A673 (cell line): ENCODE measurements around the gene OXNAD1. TPM values are rescaled to one million over a fixed set of nuclear protein-coding genes. Genes with fewer than 3 reads are reported as not detected.

Source experiments
- BruUV-seq: library from RNA; stranded (reverse); fragments of 400-500 nt; replicated peaks from 2 replicates; lab custom pipeline; 2021; lab: Mats Ljungman, UMichigan
- CTCF ChIA-PET: fragments of 300-600 bp; sonication (Branson Sonifier 250); formaldehyde crosslinking; loops from one replicate; lab custom pipeline; 2022; ENCODE audit warnings: antibody characterized with exemption; lab: Charles Lee
- POLR2A ChIA-PET: fragments of 300-600 bp; sonication (Branson Sonifier 250); formaldehyde crosslinking; loops from one replicate; lab custom pipeline; 2022; ENCODE audit warnings: antibody characterized with exemption; ENCODE audit not compliant: low non-redundant PET; lab: Charles Lee
- DNase-seq: peaks from one replicate; pipeline ENCODE4 v3.0.0-alpha.2; 2015; ENCODE audit warnings: low spot score
- H3K27ac ChIP-seq: fragments of 200-600 bp; sonication (generic); 2 replicates; pipeline ENCODE4 v1.5.1; 2016; ENCODE audit warnings: mixed run types, low read depth, mild to moderate bottlenecking, mixed read lengths, antibody characterized with exemption, low read length; ENCODE audit not compliant: poor library complexity, severe bottlenecking
- H3K27me3 ChIP-seq: fragments of 200-600 bp; sonication (generic); replicated peaks from 2 replicates; pipeline ENCODE4 v1.6.1; 2017; ENCODE audit warnings: mixed run types, low read depth, mild to moderate bottlenecking, mixed read lengths, antibody characterized with exemption, low read length; ENCODE audit not compliant: insufficient read depth, poor library complexity
- H3K36me3 ChIP-seq: fragments of 200-600 bp; sonication (generic); 2 replicates; pipeline ENCODE4 v1.6.1; 2016; ENCODE audit warnings: mixed run types, mild to moderate bottlenecking, mixed read lengths, antibody characterized with exemption, low read length; ENCODE audit not compliant: insufficient read depth, poor library complexity, severe bottlenecking
- H3K4me1 ChIP-seq: fragments of 200-600 bp; sonication (generic); 2 replicates; pipeline ENCODE4 v1.6.1; 2017; ENCODE audit warnings: mixed run types, mild to moderate bottlenecking, mixed read lengths, antibody characterized with exemption, low read length; ENCODE audit not compliant: insufficient read depth, poor library complexity, severe bottlenecking
- H3K4me3 ChIP-seq: fragments of 200-600 bp; sonication (generic); 2 replicates; pipeline ENCODE4 v1.5.1; 2016; ENCODE audit warnings: low read depth, mixed run types, mild to moderate bottlenecking, mixed read lengths, low read length; ENCODE audit not compliant: poor library complexity, severe bottlenecking
- H3K9me3 ChIP-seq: fragments of 200-600 bp; sonication (generic); 2 replicates; pipeline ENCODE4 v1.6.1; 2016; ENCODE audit warnings: mixed run types, low read depth, mild to moderate bottlenecking, mixed read lengths, antibody characterized with exemption, low read length; ENCODE audit not compliant: poor library complexity, severe bottlenecking
- CTCF ChIP-seq: fragments of 300-800, 200-600 bp; sonication (generic); conservative IDR thresholded peaks from 2 replicates; pipeline ENCODE4 v1.5.1; 2017; ENCODE audit warnings: low read depth, mild to moderate bottlenecking, antibody characterized with exemption, low read length, moderate library complexity, mixed read lengths
- EZH2 ChIP-seq: fragments of 200-600 bp; sonication (generic); IDR thresholded peaks from 2 replicates; pipeline ENCODE4 v1.6.1; 2017; ENCODE audit warnings: borderline replicate concordance, low read depth, mild to moderate bottlenecking, mixed read lengths, antibody characterized with exemption, low read length; ENCODE audit not compliant: poor library complexity, severe bottlenecking
- intact Hi-C: fragments of 100-400 bp; cut with micrococcal nuclease; formaldehyde crosslinking; loops from one replicate; pipeline ENCODE4 v1.10.0; 2022; ENCODE audit not compliant: unreplicated experiment
- total RNA-seq: library from RNA; stranded (reverse); gene quantifications from 2 replicates; pipeline ENCODE4 v1.2.3, GENCODE V29; 2021

Gene OXNAD1
- total RNA-seq, 1 experiment from 2014 or later: 21.5 TPM

GRCh38 chr3:16272588-16272987 is 7.6 kb downstream of the OXNAD1 start:
- Histone ChIP-seq H3K36me3 (peaks cover 29% of the 10 kb centered on the region), H3K27ac (no peak overlapping the region), H3K27me3 (no peaks in the 10 kb centered on the region), H3K9me3 (no peaks in the 10 kb centered on the region), H3K4me3 (no peak overlapping the region), H3K4me1 (no peaks in the 10 kb centered on the region)
- no peak for DNase-seq
- no peak for TF ChIP-seq CTCF
- TF ChIP-seq EZH2: no peak
- no TSS peak for BruUV-seq
- intact Hi-C loops: no loop called here
- POLR2A ChIA-PET: no interaction called here
- CTCF ChIA-PET: interaction anchor here (0.6 kb wide), 1 partner anchor 282 kb away, joined by 4 read pairs; no protein-coding TSS in a partner anchor

GRCh38 chr3:16273867-16274266 is 8.9 kb downstream of the OXNAD1 start:
- Histone ChIP-seq H3K36me3 (peaks cover 29% of the 10 kb centered on the region), H3K4me1 (no peaks in the 10 kb centered on the region), H3K9me3 (no peaks in the 10 kb centered on the region), H3K4me3 (no peak overlapping the region), H3K27ac (no peak overlapping the region), H3K27me3 (no peaks in the 10 kb centered on the region)
- no peak for DNase-seq
- ChIA-PET POLR2A (no interaction called here), CTCF (no interaction called here)
- intact Hi-C loops: no loop called here
- no peak for TF ChIP-seq EZH2
- no peak for TF ChIP-seq CTCF
- no TSS peak for BruUV-seq

- H3K36me3 ChIP-seq: peaks cover 7% of the 10 kb centered on the region
- ChIA-PET CTCF (no interaction called here), POLR2A (no interaction called here)
- no TSS peak for BruUV-seq
- H3K4me3 ChIP-seq: no peak overlapping the region
- no peaks in the 10 kb centered on the region for H3K9me3 ChIP-seq
- no peaks in the 10 kb centered on the region for H3K27me3 ChIP-seq
- H3K27ac ChIP-seq: no peak overlapping the region
- H3K4me1 ChIP-seq: no peaks in the 10 kb centered on the region
- intact Hi-C loops: no loop called here
- TF ChIP-seq EZH2: no peak
- TF ChIP-seq CTCF: no peak
- no peak for DNase-seq
These were observed 12.5 kb downstream of the OXNAD1 start for GRCh38 chr3:16277471-16277870.
